EH (cell line): ENCODE results near the gene GALNT3.

Experiments
- DNase-seq: peaks from one replicate; pipeline ENCODE4 v3.0.0-alpha.2; 2015; ENCODE audit warnings: low read depth

The GALNT3 gene

GRCh38 chr2:165796129-165796528, 2.1 kb upstream of the GALNT3 start:
- no peak for DNase-seq

GRCh38 chr2:165795011-165795410, 964 bp upstream of the GALNT3 start:
- no peak for DNase-seq

GRCh38 chr2:165794536-165794928, 485 bp upstream of the GALNT3 start:
- peak; percentile 68 for DNase-seq

GRCh38 chr2:165793161-165793778, 777 bp downstream of the GALNT3 start:
- DNase-seq, result peak; percentile 65

DNA sequence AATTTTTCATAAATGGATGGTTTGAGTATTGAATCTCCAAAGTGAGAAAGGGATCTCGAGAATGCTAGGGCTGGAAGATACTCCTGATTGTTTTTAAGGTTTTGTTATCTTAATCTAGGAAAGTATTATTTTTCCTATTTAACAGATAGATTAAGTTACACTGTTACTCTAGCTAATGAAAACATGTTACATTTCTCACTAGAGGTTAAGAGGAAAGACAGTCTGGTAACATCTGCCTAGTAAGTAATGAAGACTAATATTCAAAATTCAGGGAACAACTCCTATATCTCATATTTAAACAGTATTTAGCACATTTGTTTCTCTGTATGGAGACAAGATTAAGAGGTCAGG, 2.0 kb downstream of the GALNT3 start:
- no peak for DNase-seq

DNA sequence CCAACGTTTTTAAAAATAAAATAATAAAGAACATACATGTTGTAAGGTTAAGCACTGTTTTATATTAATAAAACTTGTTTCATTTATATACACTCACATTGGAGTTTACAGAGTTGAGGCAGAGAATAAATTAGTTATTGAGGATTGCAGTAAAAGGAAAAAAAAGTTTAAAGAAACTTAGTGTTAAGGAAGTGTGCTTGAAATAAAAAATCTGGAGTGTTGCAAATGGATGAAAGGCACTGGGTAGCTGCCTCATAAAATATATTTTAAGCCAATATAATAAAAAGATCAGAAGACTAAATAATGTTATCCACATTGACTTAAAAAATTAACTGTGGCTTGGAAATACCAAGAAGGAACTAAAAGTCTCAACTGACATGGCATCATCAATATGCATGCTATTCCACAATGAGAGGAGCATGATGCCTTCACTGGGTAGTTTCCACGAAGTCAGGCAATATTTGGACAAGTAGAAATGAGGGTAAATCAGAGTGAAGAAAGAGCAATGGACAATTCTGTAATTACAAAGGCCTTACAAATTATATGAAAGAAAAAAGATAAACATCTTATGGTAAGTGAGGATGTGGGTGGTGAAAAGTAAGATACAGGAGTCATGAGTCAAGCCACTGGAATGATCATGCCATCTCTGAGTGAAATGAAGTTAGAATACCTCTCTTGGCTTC, 2.5 kb downstream of the GALNT3 start:
- peak; percentile 66 for DNase-seq

DNA sequence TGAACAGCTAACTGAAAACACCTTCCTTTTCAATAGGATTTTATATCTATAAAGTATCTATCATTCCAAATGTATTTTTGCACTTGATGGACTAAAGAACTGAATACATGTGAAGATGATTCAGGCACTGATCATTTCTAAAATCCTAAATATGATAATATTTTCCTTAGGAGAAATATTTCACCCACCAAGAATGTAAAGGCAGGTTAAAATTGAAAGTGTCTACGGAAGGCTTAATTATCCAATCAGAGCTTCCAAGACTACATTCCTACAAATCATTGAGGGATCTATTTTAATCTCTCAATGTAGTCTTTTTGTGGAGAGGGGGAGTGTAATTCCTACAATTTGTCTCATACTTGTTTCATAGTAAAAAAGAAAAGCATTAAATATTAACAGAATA, 3.6 kb downstream of the GALNT3 start:
- peak; percentile 31 for DNase-seq

GRCh38 chr2:165787334-165787733, 6.7 kb downstream of the GALNT3 start:
- peak; percentile 57 for DNase-seq

GRCh38 chr2:165779706-165780105, 14.3 kb downstream of the GALNT3 start:
- DNase-seq, result no peak

DNA sequence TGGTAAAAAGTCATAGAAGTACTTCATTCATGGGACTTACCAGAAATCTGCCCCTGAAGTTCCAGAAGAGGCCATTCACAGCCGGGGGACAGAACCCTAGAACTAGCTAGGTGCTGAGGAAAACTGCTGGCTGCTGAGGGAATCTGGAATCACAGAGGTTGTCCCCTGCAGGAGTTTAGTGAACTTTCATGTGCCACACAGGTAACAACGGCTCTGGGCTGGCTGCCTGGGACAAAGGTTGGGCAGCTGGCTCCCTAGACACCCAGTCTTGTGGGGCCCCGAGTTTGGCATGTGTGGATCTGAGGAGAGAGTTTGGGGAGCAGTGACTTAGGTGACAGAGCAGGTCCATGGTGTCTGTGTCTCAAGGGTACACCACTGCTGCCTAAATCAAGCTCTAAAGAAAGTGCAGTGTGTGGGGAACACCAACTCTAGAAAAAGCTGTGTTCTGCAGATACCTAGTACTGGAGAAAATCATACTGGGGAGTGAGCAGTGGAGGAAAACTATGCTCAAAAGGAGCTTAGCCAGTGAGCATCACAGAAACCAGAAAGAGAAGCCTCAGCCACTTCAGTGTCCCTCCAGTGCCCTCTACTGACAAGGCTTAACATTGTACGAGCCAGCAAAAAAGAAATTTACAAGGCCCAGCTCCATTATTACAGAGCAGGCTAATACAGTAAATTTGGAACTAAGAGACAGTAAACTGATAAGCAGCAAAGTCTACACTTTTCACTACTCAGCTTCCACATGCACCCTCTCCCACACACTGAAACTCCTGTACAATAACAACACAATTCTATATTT, 15.2 kb downstream of the GALNT3 start:
- peak; percentile 17 for DNase-seq

DNA sequence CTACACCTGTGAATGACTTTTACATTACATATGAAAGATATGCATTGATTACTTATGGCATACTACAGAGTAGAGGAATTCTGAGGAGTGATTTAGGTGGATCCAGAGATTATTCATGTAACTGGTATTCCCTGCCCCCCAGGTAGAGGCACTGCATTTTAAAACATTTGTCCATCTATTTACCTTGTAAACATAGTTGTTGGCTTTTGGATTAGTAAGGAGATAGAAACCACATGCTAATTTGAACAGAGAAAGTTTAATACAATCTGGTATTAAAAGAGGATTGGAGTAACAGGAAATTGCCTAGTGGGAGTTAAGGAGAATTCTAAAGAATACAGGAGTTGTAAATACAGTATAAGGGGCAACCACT, 15.9 kb downstream of the GALNT3 start:
- no peak for DNase-seq

DNA sequence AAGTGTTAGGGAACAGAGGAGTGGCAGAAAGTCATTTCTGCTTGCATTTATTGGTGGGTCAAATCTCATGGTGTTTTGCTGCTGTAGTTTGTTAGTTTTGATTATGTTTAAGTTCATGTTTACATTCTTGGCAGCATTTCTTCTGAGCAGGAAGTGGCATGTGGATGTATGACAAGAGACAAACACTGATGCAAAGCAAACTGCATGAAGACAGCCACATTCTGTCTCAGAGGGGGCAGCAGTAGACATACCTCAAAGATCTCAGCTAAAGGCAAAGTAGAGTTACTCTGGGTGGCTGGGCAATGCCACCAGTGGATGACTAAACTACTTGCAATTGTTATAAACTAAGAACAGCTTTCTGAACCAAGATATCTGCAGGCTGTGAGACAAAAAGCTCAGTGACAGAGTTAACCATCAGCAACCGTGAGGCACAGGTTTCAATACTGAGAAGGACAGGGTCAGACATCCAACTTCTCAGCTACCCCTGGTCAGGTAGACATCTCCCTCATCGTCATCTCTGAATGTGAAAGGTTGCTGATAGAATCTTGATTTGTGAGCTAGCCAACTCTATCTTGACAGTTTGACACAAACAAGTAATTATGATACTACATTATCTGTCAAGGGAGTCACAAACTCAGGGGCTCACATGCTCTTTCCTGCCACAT, 16.4 kb downstream of the GALNT3 start:
- DNase-seq, result peak; percentile 40

DNA sequence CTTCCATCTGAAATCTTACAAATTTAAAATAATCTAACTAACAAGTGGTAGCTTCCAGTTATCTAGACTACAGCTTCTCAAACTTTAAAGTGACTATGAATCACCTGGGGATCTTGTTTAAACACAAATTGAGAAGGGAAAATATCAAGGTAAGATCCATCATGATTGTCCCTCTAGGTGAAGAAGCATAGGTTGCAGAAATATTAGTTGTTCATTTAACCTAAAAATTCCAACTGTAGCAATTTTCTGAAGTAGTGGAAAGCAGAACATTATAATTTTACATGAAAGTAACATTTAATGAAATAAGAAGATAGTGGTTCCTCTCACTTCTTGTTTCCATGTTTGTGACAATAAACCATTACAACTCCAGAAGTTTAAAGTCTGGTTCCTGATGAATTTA, 17.3 kb downstream of the GALNT3 start:
- DNase-seq, result no peak

- no peak for DNase-seq
Measured at GRCh38 chr2:165776013-165776412, 18.0 kb downstream of the GALNT3 start.

GRCh38 chr2:165773684-165774083, 20.4 kb downstream of the GALNT3 start:
- DNase-seq, result no peak

DNA sequence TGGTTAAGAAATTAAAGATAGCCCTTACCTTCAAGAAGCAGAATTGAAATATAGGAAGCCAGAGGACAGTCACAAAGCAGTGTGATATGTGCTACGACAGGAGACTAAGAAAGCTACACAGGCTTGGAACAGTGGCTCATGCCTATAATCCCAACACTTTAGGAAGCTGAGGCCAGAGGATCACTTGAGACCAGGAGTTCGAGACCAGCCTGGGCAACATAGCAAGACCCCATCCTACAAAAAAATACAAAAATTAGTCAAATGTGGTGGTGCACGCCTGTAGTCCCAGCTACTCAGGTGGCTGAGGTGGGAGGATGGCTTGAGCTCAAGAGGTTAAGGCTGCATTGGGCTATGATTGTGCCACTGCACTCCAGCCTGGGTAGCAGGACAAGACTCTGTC, 21.9 kb downstream of the GALNT3 start:
- DNase-seq, result no peak

DNA sequence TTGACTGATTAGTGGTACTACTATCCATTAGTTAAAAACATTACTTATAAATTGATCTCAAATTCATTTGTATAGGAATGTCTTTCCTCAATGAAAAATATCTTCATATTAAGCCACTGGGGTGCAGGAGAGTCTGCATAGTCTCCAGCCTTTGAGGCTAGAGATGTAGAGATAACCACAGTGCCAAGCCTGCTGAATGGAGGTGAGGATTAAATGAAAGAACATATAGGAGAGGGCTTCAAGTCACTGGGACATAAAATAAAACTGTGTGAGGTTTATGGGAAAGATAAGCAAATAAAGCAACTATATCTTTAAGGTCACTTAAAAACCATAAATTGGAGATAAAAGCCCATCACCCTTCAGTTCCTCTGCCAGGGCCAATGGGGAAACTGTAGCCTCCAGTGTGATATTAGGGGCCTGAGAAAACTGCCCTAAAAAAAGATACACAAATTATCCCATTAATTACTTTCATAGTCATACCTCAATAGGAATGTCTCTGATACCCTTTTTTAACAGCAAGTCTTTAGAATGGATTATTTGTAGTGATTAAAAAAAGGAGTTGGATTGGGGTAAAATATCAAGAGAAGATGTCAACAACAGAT, 27.6 kb downstream of the GALNT3 start:
- DNase-seq, result no peak

- DNase-seq, result no peak
Measured at GRCh38 chr2:165762723-165763122, 31.3 kb downstream of the GALNT3 start.

GRCh38 chr2:165757906-165758675, 36.0 kb downstream of the GALNT3 start:
- peak; percentile 28 for DNase-seq

- no peak for DNase-seq
Measured at GRCh38 chr2:165746501-165746900, 47.5 kb downstream of the GALNT3 start.

- DNase-seq, result peak; percentile 28
Measured at GRCh38 chr2:165745916-165746315, 48.1 kb downstream of the GALNT3 start.

GRCh38 chr2:165743442-165743841, 50.6 kb downstream of the GALNT3 start:
- no peak for DNase-seq
